Neural progenitor cell (in vitro differentiated cells): ENCODE data around the gene TRAK2. TPM values are rescaled to one million over a fixed set of nuclear protein-coding genes. Genes with fewer than 3 reads are reported as not detected.

Experiments
- DNase-seq: peaks from one replicate; pipeline ENCODE4 v3.0.0-alpha.2; 2016; ENCODE audit warnings: low spot score
- H2AFZ ChIP-seq: fragments of 200-600 bp; sonication (generic); replicated peaks from 2 replicates; pipeline ENCODE4 v1.6.1; 2016; ENCODE audit warnings: antibody characterized with exemption
- H3F3A ChIP-seq: fragments of 200-600 bp; sonication (generic); 2 replicates; pipeline ENCODE4 v1.6.1; 2016; ENCODE audit warnings: antibody characterized with exemption, low read depth
- H3K27ac ChIP-seq: fragments of 200-600 bp; sonication (generic); 2 replicates; pipeline ENCODE4 v1.5.1; 2016; ENCODE audit warnings: mild to moderate bottlenecking
- H3K27me3 ChIP-seq: fragments of 200-600 bp; sonication (generic); 2 replicates; pipeline ENCODE4 v1.6.1; 2016; ENCODE audit warnings: mild to moderate bottlenecking, moderate library complexity
- H3K36me3 ChIP-seq: fragments of 200-600 bp; sonication (generic); 2 replicates; pipeline ENCODE4 v1.5.1; 2016
- H3K4me1 ChIP-seq: fragments of 200-600 bp; sonication (generic); 2 replicates; pipeline ENCODE4 v1.6.1; 2016; ENCODE audit warnings: mixed run types
- H3K4me2 ChIP-seq: fragments of 200-600 bp; sonication (generic); 2 replicates; pipeline ENCODE4 v1.6.1; 2016
- H3K4me3 ChIP-seq: fragments of 200-600 bp; sonication (generic); 2 replicates; pipeline ENCODE4 v1.5.1; 2016
- H3K79me2 ChIP-seq: fragments of 200-600 bp; sonication (generic); 2 replicates; pipeline ENCODE4 v1.6.1; 2016; ENCODE audit warnings: low read depth
- H3K9ac ChIP-seq: fragments of 200-600 bp; sonication (generic); 2 replicates; pipeline ENCODE4 v1.6.1; 2016
- H3K9me3 ChIP-seq: fragments of 200-600 bp; sonication (generic); 2 replicates; pipeline ENCODE4 v1.5.1; 2016; ENCODE audit warnings: low read depth
- H4K20me1 ChIP-seq: fragments of 200-600 bp; sonication (generic); 2 replicates; pipeline ENCODE4 v1.6.1; 2016; ENCODE audit warnings: low read depth
- H3K27ac Mint-ChIP-seq: 3 replicates; pipeline ENCODE4 v1.8.0; 2021; ENCODE audit warnings: mixed read lengths
- H3K27me3 Mint-ChIP-seq: 2 replicates; pipeline ENCODE4 v1.8.0; 2022; ENCODE audit warnings: low read depth, mild to moderate bottlenecking, inconsistent platforms, moderate library complexity, mixed read lengths; ENCODE audit not compliant: insufficient read depth
- H3K36me3 Mint-ChIP-seq: 3 replicates; pipeline ENCODE4 v1.8.0; 2021; ENCODE audit warnings: mixed read lengths
- H3K4me1 Mint-ChIP-seq: 3 replicates; pipeline ENCODE4 v1.8.0; 2021; ENCODE audit warnings: mixed read lengths
- H3K4me3 Mint-ChIP-seq: 3 replicates; pipeline ENCODE4 v1.8.0; 2021; ENCODE audit warnings: mild to moderate bottlenecking, moderate library complexity, mixed read lengths
- H3K9me3 Mint-ChIP-seq: 3 replicates; pipeline ENCODE4 v1.8.0; 2020; ENCODE audit warnings: mixed read lengths
- EZH2 ChIP-seq: fragments of 200-600 bp; sonication (generic); IDR thresholded peaks from 2 replicates; pipeline ENCODE4 v1.6.1; 2017; ENCODE audit warnings: antibody characterized with exemption, mild to moderate bottlenecking, moderate library complexity
- EZH2phosphoT487 ChIP-seq: fragments of 200-600 bp; sonication (generic); IDR thresholded peaks from 2 replicates; pipeline ENCODE4 v1.6.1; 2017; ENCODE audit warnings: antibody characterized with exemption
- total RNA-seq: library from RNA; depleted of rRNA; stranded (reverse); fragments of >200 nt; gene quantifications from 2 replicates; pipeline ENCODE4 v1.2.3, GENCODE V29; 2015; ENCODE audit warnings: low replicate concordance
- TF ChIP-seq, protein P1 (sequence below): fragments of 200-600 bp; sonication (generic); IDR thresholded peaks from 2 replicates; pipeline ENCODE4 v1.5.1; 2017; ENCODE audit warnings: antibody characterized with exemption, mild to moderate bottlenecking

Gene TRAK2
- total RNA-seq, 1 donor from 2014 or later = 7.1 TPM

GRCh38 chr2:201415149-201415548 lies 36.1 kb downstream of the TRAK2 start:
- Mint-ChIP-seq H3K4me1 (no peaks in the 10 kb centered on the region), H3K36me3 (peaks cover 2% of the 10 kb centered on the region), H3K27me3 (no peaks in the 10 kb centered on the region), H3K9me3 (no peaks in the 10 kb centered on the region), H3K4me3 (no peak overlapping the region), H3K27ac (no peak overlapping the region)
- Histone ChIP-seq H3K27me3 (no peaks in the 10 kb centered on the region), H3K9me3 (no peaks in the 10 kb centered on the region), H3F3A (no peaks in the 10 kb centered on the region), H3K36me3 (no peaks in the 10 kb centered on the region), H2AFZ (no peak overlapping the region), H4K20me1 (no peaks in the 10 kb centered on the region), H3K9ac (no peak overlapping the region), H3K79me2 (no peaks in the 10 kb centered on the region), H3K4me3 (no peak overlapping the region), H3K4me1 (no peaks in the 10 kb centered on the region), H3K4me2 (no peak overlapping the region), H3K27ac (no peak overlapping the region)
- TF ChIP-seq, protein P1, sequence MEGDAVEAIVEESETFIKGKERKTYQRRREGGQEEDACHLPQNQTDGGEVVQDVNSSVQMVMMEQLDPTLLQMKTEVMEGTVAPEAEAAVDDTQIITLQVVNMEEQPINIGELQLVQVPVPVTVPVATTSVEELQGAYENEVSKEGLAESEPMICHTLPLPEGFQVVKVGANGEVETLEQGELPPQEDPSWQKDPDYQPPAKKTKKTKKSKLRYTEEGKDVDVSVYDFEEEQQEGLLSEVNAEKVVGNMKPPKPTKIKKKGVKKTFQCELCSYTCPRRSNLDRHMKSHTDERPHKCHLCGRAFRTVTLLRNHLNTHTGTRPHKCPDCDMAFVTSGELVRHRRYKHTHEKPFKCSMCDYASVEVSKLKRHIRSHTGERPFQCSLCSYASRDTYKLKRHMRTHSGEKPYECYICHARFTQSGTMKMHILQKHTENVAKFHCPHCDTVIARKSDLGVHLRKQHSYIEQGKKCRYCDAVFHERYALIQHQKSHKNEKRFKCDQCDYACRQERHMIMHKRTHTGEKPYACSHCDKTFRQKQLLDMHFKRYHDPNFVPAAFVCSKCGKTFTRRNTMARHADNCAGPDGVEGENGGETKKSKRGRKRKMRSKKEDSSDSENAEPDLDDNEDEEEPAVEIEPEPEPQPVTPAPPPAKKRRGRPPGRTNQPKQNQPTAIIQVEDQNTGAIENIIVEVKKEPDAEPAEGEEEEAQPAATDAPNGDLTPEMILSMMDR = no peak
- TF ChIP-seq EZH2 (no peak), EZH2phosphoT487 (no peak)
- DNase-seq = no peak

DNA sequence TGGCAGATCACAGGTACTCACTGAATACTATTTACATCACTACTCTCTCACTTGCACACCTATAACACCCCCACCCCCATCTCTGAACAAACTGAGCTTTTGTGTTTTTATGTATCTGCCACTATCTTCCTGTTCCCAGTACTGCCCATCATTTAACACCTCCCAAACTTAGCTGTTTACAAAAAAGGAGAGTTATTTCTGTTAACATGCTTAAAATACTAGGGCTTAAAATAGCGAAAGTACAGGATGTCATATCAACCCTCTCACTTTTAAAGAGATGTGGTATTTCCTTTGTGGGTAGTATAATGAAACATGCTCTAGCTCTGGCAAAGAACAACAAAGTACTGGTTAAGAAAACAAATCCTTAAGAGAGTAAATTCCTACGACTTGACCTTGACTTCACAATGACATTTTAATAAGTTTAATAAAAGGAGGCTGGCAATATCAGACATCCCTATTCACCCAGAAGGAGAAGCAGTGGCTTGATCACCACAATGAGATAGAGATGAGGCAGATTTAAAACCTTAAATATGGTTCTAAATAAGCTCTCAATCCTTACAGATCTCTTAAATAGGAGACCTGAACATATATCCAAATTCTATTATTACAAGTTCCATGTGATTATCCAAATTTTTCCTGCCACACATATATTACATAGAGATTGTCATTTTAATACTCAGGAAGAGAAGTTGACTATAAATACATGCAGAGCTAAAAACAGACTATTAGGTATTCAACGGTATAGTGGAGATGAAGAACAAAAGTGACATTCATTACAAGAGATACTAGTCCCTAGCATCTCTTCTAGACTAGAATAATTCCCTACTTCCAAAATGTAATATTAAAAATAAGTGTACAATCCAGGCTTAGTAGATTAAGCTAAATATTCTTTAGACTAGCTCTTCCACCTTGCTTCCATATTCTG lies 36.9 kb downstream of the TRAK2 start:
- DNase-seq = no peak

GRCh38 chr2:201413552-201413951 lies 37.7 kb downstream of the TRAK2 start:
- no peak overlapping the region for H2AFZ ChIP-seq
- no peaks in the 10 kb centered on the region for H3K27me3 ChIP-seq
- no peak overlapping the region for H3K4me2 ChIP-seq
- Mint-ChIP-seq H3K4me1 (no peaks in the 10 kb centered on the region), H3K27ac (no peak overlapping the region), H3K4me3 (no peak overlapping the region), H3K36me3 (peaks cover 2% of the 10 kb centered on the region), H3K9me3 (no peaks in the 10 kb centered on the region), H3K27me3 (no peaks in the 10 kb centered on the region)
- H3K9me3 ChIP-seq = no peaks in the 10 kb centered on the region
- H4K20me1 ChIP-seq = no peaks in the 10 kb centered on the region
- no peak for DNase-seq
- no peak overlapping the region for H3K27ac ChIP-seq
- H3K79me2 ChIP-seq = no peaks in the 10 kb centered on the region
- H3F3A ChIP-seq = no peaks in the 10 kb centered on the region
- no peaks in the 10 kb centered on the region for H3K36me3 ChIP-seq
- no peaks in the 10 kb centered on the region for H3K4me1 ChIP-seq
- H3K4me3 ChIP-seq = no peak overlapping the region
- TF ChIP-seq EZH2phosphoT487 = no peak
- no peak for TF ChIP-seq EZH2
- TF ChIP-seq, protein P1 = no peak
- no peak overlapping the region for H3K9ac ChIP-seq

More for the DNA sequence above, 36.9 kb downstream of the TRAK2 start:
- H3K4me3 Mint-ChIP-seq = no peak overlapping the region
- H3K27me3 ChIP-seq = no peaks in the 10 kb centered on the region
- H3K36me3 ChIP-seq = no peaks in the 10 kb centered on the region
- peaks cover 2% of the 10 kb centered on the region for H3K36me3 Mint-ChIP-seq
- no peaks in the 10 kb centered on the region for H3K4me1 ChIP-seq
- H3K79me2 ChIP-seq = no peaks in the 10 kb centered on the region
- no peak overlapping the region for H3K4me3 ChIP-seq
- no peaks in the 10 kb centered on the region for H3K4me1 Mint-ChIP-seq
- H4K20me1 ChIP-seq = no peaks in the 10 kb centered on the region
- no peak overlapping the region for H3K27ac ChIP-seq
- no peak overlapping the region for H3K27ac Mint-ChIP-seq
- no peaks in the 10 kb centered on the region for H3K27me3 Mint-ChIP-seq
- no peaks in the 10 kb centered on the region for H3K9me3 ChIP-seq
- TF ChIP-seq EZH2 (no peak), EZH2phosphoT487 (no peak)
- TF ChIP-seq, protein P1 = no peak
- no peaks in the 10 kb centered on the region for H3F3A ChIP-seq
- no peak overlapping the region for H3K4me2 ChIP-seq
- no peak overlapping the region for H3K9ac ChIP-seq
- no peaks in the 10 kb centered on the region for H3K9me3 Mint-ChIP-seq
- H2AFZ ChIP-seq = no peak overlapping the region
